Endothelial cell (in vitro differentiated cells): Measurements from ENCODE around the gene BMPER. TPM values are rescaled to one million over a fixed set of nuclear protein-coding genes. Genes with fewer than 3 reads are reported as not detected.

ENCODE experiments used
- DNase-seq: peaks from one replicate; pipeline ENCODE4 v3.0.0; 2021; ENCODE audit warnings: low spot score
- H3K27ac Mint-ChIP-seq: one replicate; pipeline ENCODE4 v1.8.0; 2021; ENCODE audit warnings: mixed read lengths, inconsistent platforms; ENCODE audit not compliant: unreplicated experiment
- H3K27me3 Mint-ChIP-seq: one replicate; pipeline ENCODE4 v1.8.0; 2021; ENCODE audit warnings: mild to moderate bottlenecking, moderate library complexity, mixed read lengths, inconsistent platforms; ENCODE audit not compliant: unreplicated experiment
- H3K36me3 Mint-ChIP-seq: one replicate; pipeline ENCODE4 v1.8.0; 2021; ENCODE audit warnings: mild to moderate bottlenecking, low read depth, mixed read lengths, inconsistent platforms; ENCODE audit not compliant: unreplicated experiment
- H3K4me1 Mint-ChIP-seq: one replicate; pipeline ENCODE4 v1.8.0; 2021; ENCODE audit warnings: mild to moderate bottlenecking, mixed read lengths, inconsistent platforms; ENCODE audit not compliant: unreplicated experiment
- H3K4me3 Mint-ChIP-seq: one replicate; pipeline ENCODE4 v1.8.0; 2021; ENCODE audit warnings: mild to moderate bottlenecking, mixed read lengths, inconsistent platforms; ENCODE audit not compliant: unreplicated experiment
- H3K9me3 Mint-ChIP-seq: one replicate; pipeline ENCODE4 v1.8.0; 2021; ENCODE audit warnings: mixed read lengths, inconsistent platforms; ENCODE audit not compliant: unreplicated experiment
- CTCF ChIP-seq: fragments of 200-600 bp; sonication (generic); IDR thresholded peaks from one replicate; pipeline ENCODE4 v1.5.0; 2021; ENCODE audit warnings: antibody characterized with exemption; ENCODE audit not compliant: unreplicated experiment
- total RNA-seq: library from RNA; stranded (reverse); fragmentation: NEBNext Ultra II Directional; extraction: Animal tissue kit (Norgen Biotek cat#: 25700); gene quantifications from one replicate; pipeline ENCODE4 v1.2.1, GENCODE V29; 2021; ENCODE audit not compliant: unreplicated experiment

The BMPER gene
- total RNA-seq, 1 donor from 2014 or later = 2.5 TPM

DNA sequence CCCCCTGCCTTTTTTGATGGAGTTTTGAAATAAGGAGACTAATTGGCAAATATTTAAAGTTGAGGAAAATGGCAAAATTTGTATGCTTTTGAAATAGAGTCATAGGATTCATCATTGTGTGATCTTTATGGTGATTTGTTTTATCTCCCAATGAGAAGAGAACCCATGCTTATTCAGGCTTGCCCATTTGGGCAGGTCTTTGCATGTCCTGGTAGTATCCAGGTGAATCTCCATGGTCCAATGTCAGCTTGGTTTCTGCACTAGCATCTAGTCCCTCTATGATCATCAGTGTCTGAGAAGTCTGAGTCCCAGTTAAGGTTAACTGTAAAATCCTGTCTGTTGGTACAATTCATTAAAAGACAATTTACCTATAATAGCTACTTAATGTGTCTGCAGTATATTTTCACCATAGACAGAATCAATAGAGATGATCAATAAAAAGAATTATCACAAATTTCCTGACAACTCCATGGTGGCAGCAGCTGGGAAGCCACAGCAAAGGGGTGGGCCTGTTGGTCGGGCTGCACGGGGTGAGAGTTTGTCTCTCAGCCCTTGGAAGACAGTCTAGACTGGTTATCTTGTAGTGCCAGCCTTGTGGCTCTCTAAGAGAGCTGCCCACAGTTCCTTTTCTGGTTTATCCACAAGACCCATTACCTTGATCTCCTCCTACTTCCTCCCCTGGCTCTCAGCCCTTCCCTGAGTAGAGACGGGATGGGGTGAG is 22.2 kb upstream of the BMPER start:
- Mint-ChIP-seq H3K27ac (peak overlapping the region; percentile 75), H3K4me3 (no peak overlapping the region), H3K36me3 (no peaks in the 10 kb centered on the region), H3K9me3 (no peaks in the 10 kb centered on the region), H3K4me1 (peaks cover 14% of the 10 kb centered on the region), H3K27me3 (peaks cover 1% of the 10 kb centered on the region)
- no peak for TF ChIP-seq CTCF
- no peak for DNase-seq

DNA sequence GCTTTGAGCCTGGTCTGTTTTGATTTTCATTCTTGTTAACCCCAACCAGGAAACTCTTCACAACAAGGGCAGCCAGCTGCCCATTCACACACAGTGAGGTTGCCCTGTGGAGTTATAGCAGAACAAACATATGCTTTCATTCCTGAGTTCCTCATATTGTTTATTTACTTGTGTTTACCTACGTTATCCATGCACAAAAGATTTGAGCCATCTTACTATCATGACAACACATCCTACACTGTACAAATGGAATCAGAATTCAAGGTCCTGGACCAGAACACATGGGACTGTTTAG is 21.7 kb upstream of the BMPER start:
- no peaks in the 10 kb centered on the region for H3K36me3 Mint-ChIP-seq
- no peak for TF ChIP-seq CTCF

GRCh38 chr7:33885290-33886148 is 19.8 kb upstream of the BMPER start:
- no peak for DNase-seq
- Mint-ChIP-seq H3K9me3 (no peaks in the 10 kb centered on the region), H3K27ac (no peak overlapping the region), H3K4me1 (peaks cover 14% of the 10 kb centered on the region), H3K27me3 (peaks cover 3% of the 10 kb centered on the region), H3K36me3 (no peaks in the 10 kb centered on the region), H3K4me3 (no peak overlapping the region)
- no peak for TF ChIP-seq CTCF

More for the DNA sequence above, 21.7 kb upstream of the BMPER start:
- H3K4me3 Mint-ChIP-seq = no peak overlapping the region
- peaks cover 1% of the 10 kb centered on the region for H3K27me3 Mint-ChIP-seq
- H3K9me3 Mint-ChIP-seq = no peaks in the 10 kb centered on the region
- no peak for DNase-seq
- peaks cover 14% of the 10 kb centered on the region for H3K4me1 Mint-ChIP-seq
- H3K27ac Mint-ChIP-seq = peak overlapping the region; percentile 75

DNA sequence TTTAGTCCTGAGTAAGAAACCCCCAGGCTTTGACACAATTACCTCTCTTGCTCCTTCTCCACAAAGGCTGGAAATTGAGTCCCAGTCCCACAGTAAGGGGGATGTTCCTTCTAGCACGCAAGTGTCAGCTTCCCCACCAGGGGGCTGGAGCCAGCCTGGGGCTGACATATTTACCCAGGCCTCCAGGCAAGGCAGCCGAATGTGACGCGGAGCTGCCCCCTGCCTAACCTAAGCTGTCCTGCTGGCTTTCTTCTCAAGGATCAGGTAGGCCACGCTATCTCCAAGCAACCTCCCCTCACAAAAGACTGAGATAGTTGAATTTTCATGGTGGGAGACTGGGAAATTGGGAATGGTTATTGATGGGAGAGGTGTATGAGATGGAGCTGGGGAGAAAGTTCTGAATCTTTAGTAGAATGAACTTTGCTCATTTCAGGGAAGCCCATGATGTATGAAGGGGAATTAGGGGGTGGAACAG is 19.2 kb upstream of the BMPER start:
- H3K27ac Mint-ChIP-seq = no peak overlapping the region
- H3K9me3 Mint-ChIP-seq = no peaks in the 10 kb centered on the region
- peak; percentile 75 for DNase-seq
- no peaks in the 10 kb centered on the region for H3K36me3 Mint-ChIP-seq
- peaks cover 3% of the 10 kb centered on the region for H3K27me3 Mint-ChIP-seq
- H3K4me1 Mint-ChIP-seq = peaks cover 12% of the 10 kb centered on the region
- peak; percentile 73 for TF ChIP-seq CTCF
- no peak overlapping the region for H3K4me3 Mint-ChIP-seq
